Ovary (tissue), 9 donors: ENCODE data around the gene TMSB15B. TPM values are rescaled to one million over a fixed set of nuclear protein-coding genes. Genes with fewer than 3 reads are reported as not detected.
"Not testable (repeated sequence)": the region's sequence is repeated elsewhere in the genome, so short reads cannot be mapped to it uniquely, and the experiment has no call there.

Experiments used
- DNase-seq, 5 donors: peaks; one replicate each; pipeline ENCODE4 v3.0.0-alpha.2; 2019 to 2020
- H3K27ac ChIP-seq, 2 donors: fragments of 200-600 bp; one replicate each; pipeline versions ENCODE4 v1.5.1 to v1.8.0; 2019 to 2022
- H3K27me3 ChIP-seq: fragments of 200-600 bp; one replicate; pipeline ENCODE4 v1.8.0; 2022
- H3K36me3 ChIP-seq: fragments of 200-600 bp; sonication (generic); one replicate; pipeline ENCODE4 v1.5.1; 2019
- H3K4me1 ChIP-seq: one replicate; pipeline ENCODE4 v1.8.1; 2013; ENCODE audit warnings: mild to moderate bottlenecking, moderate library complexity; ENCODE audit not compliant: insufficient read depth
- H3K4me3 ChIP-seq: fragments of 200-600 bp; sonication (generic); one replicate; pipeline ENCODE4 v1.5.1; 2017
- H3K9me3 ChIP-seq, 2 donors: fragments of 200-600 bp in 1 of 2; sonication (generic) in 1 of 2; one replicate each; pipeline versions ENCODE4 v1.5.1 to v1.8.1; 2013 to 2019; ENCODE audit warnings: mild to moderate bottlenecking in 1 of 2, moderate library complexity in 1 of 2
- EP300 ChIP-seq: sonication (generic); formaldehyde crosslinking; IDR thresholded peaks from one replicate; pipeline ENCODE4 v1.6.1; 2017; ENCODE audit warnings: antibody characterized with exemption
- POLR2A ChIP-seq: fragments of 450-650 bp; IDR thresholded peaks from one replicate; pipeline ENCODE4 v1.6.1; 2017; ENCODE audit warnings: antibody characterized with exemption, mild to moderate bottlenecking, moderate library complexity
- WGBS, 3 donors: extraction: QIAGEN DNeasy Blood & Tissue Kit in 1 of 3; methylation state at CpG; one replicate each; pipeline versions ENCODE4 v1.1.5 to v1.1.7; 2013 to 2017; 5-methylcytosine and 5-hydroxymethylcytosine counted together
- intact Hi-C, 4 donors: fragments of 100-400 bp; cut with DNase I; formaldehyde crosslinking; loops; one replicate each; pipeline versions ENCODE4 v1.11.0 to v1.15.1; 2022 to 2023
- polyA plus RNA-seq, 2 donors: library from polyadenylated mRNA; stranded (reverse); fragments of 200-250 nt in 1 of 2; fragments of 350-450 nt in 1 of 2; fragmentation: Illumina TruSeq in 1 of 2; extraction: RNeasy Lipid Tissue Mini Kit (QIAGEN cat#74804) in 1 of 2; gene quantifications; one replicate each; pipeline ENCODE4 v1.2.3, GENCODE V29; 2013 to 2014
- total RNA-seq, 7 donors: library from RNA; depleted of rRNA in 2 of 7; stranded (reverse); fragments of >200 nt in 2 of 7; fragmentation: NEBNext Ultra II Directional in 3 of 7; extraction: Animal tissue kit (Norgen Biotek cat#: 25700) in 3 of 7; gene quantifications; one replicate each; pipeline versions ENCODE4 v1.1.0 to v1.2.4, GENCODE V29; 2016 to 2023
- TF ChIP-seq, protein P1 (sequence below), 3 donors: fragments of 450-650 bp in 2 of 3; fragments of 200-600 bp in 1 of 3; IDR thresholded peaks; one replicate each; pipeline versions ENCODE4 v1.5.1 to v1.8.0; 2016 to 2022; ENCODE audit warnings: antibody characterized with exemption in 3 of 3, mild to moderate bottlenecking in 1 of 3
- donor health status: DM: no; HTN: no; CAD: no; lungs with moderate emphysema.
- donor health status: DM: no; HTN: no; CAD: no.
- donor health status: Bipolar disorder and iron deficiency.
- donor health status: DM: yes; HTN: yes; CAD: no.
- donor health status: DM: no; HTN: no; CAD: no.
- donor health status: DM: yes; HTN: yes; CAD: no.

The TMSB15B gene
- total and polyA plus RNA-seq, 9 donors, result 5.5 to 27.6 (median 14.3) TPM

DNA sequence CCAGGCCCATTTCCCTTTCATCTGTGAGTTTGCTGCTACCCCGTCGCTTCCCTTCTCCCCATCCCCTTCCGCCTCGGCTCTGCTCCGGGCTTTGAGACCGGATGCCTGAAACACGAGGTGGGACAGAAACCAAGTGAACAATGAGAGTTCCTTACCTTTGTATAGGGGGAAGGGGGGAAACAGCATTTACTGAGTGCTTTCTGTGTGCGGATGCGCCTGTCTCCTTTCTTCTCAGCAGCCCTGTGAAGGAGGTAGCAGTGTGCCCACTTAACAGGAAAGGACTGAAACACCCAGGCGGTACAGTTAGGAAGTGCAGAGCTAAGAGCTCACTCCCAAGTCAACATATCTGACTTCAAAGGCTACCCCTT lies 43.2 kb upstream of the TMSB15B start:
- TF ChIP-seq EP300, result no peak
- no peak for TF ChIP-seq POLR2A
- TF ChIP-seq, protein P1, sequence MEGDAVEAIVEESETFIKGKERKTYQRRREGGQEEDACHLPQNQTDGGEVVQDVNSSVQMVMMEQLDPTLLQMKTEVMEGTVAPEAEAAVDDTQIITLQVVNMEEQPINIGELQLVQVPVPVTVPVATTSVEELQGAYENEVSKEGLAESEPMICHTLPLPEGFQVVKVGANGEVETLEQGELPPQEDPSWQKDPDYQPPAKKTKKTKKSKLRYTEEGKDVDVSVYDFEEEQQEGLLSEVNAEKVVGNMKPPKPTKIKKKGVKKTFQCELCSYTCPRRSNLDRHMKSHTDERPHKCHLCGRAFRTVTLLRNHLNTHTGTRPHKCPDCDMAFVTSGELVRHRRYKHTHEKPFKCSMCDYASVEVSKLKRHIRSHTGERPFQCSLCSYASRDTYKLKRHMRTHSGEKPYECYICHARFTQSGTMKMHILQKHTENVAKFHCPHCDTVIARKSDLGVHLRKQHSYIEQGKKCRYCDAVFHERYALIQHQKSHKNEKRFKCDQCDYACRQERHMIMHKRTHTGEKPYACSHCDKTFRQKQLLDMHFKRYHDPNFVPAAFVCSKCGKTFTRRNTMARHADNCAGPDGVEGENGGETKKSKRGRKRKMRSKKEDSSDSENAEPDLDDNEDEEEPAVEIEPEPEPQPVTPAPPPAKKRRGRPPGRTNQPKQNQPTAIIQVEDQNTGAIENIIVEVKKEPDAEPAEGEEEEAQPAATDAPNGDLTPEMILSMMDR (IDR thresholded peaks at IDR 0.05), result peak in 1 of 3 donors; percentile 35
- Histone ChIP-seq H3K27ac (peak overlapping the region; percentile 52 to 85), H3K36me3 (no peaks in the 10 kb centered on the region), H3K4me1 (no peaks in the 10 kb centered on the region), H3K9me3 (no peaks in the 10 kb centered on the region), H3K4me3 (peak overlapping the region; percentile 55), H3K27me3 (no peaks in the 10 kb centered on the region)
- no peak for DNase-seq
- WGBS, 3 donors, result 15 to 36% (median 21%) methylated on average over 10 of the region's 10 CpGs
- intact Hi-C loops, result no loop called here

DNA sequence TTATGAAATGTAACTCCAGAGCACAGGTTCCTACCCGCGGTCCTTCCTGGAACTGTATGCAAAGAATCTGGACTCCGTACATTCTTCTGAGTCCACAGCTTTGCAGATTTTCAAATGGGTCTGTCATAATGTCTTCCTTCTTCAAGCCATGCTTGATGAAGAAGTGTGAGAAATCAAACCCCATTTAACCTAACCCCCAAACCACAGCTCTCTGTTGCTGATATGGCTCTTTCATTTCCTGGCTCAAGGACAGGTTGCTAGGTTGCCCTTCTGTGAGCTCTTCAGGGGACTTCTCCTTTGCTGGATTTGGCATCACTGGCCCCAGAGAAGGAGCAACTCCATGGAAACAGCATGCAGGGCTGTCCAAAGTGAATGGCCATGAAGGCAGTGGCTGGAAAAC lies 41.9 kb upstream of the TMSB15B start:
- H3K27ac ChIP-seq, H3K27me3 ChIP-seq, H3K4me3 ChIP-seq, intact Hi-C loops, H3K36me3 ChIP-seq, H3K9me3 ChIP-seq, DNase-seq, H3K4me1 ChIP-seq: not testable (repeated sequence)
- WGBS, 3 donors, result 80 to 88% (median 82%) methylated on average over 3 of the region's 3 CpGs

DNA sequence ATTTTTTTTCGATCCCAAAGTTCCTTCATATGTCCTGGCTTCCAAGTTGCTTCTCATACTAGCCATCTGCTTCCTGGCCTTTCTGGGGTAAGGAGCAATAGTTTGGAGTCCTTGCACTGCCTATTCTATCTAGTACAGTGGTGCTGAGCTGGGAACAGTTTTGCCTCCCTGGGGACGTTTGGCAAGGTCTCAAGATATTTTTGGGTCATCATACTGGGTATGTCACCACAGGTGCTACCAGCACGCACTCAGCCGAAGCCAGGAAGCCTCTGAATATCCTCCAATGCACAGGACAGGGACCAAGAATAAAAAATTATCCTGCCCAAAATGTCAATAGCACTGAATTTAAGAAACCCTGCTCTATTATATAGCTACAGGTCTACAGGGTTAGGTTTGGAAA lies 35.4 kb upstream of the TMSB15B start:
- WGBS, 3 donors, result 68 to 77% (median 74%) methylated on average over 4 of the region's 4 CpGs
- TF ChIP-seq, protein P1 (IDR thresholded peaks at IDR 0.05), result no peak
- TF ChIP-seq EP300 (no peak), POLR2A (no peak)

DNA sequence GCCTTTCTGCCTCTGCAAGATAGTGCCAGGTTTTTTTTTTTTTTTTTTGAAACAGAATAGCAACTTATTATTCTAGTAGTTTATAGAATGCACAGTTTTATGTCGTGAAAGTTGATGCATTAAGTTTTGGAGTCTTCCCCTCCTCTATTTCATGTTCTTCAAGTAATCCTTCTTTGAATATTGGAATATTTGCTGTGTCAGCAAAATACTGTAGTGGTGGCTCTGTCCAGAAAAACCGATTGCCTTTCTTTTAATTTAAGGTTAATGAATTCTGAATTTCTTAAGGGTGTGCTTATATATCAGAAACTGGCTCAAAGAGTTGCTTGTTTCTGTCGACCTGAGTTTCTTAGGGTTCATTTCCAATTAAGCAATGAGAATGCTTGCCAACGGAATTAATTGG lies 34.8 kb upstream of the TMSB15B start:
- H3K36me3 ChIP-seq, result no peaks in the 10 kb centered on the region
- H3K4me1 ChIP-seq, result no peaks in the 10 kb centered on the region
- TF ChIP-seq EP300 (no peak), POLR2A (no peak)
- TF ChIP-seq, protein P1 (IDR thresholded peaks at IDR 0.05), result no peak
- intact Hi-C loops, result no loop called here
- WGBS, 3 donors, result 44 to 57% (median 46%) methylated on average over 4 of the region's 4 CpGs
- no peak for DNase-seq
- H3K4me3 ChIP-seq, result no peak overlapping the region
- no peak overlapping the region for H3K27ac ChIP-seq
- H3K27me3 ChIP-seq, result no peaks in the 10 kb centered on the region
- no peaks in the 10 kb centered on the region for H3K9me3 ChIP-seq

More for the DNA sequence above, 35.4 kb upstream of the TMSB15B start:
- Histone ChIP-seq H3K9me3 (no peaks in the 10 kb centered on the region), H3K27me3 (no peaks in the 10 kb centered on the region), H3K4me3 (no peak overlapping the region), H3K36me3 (no peaks in the 10 kb centered on the region), H3K27ac (no peak overlapping the region), H3K4me1 (no peaks in the 10 kb centered on the region)
- no peak for DNase-seq
- intact Hi-C loops, result no loop called here

DNA sequence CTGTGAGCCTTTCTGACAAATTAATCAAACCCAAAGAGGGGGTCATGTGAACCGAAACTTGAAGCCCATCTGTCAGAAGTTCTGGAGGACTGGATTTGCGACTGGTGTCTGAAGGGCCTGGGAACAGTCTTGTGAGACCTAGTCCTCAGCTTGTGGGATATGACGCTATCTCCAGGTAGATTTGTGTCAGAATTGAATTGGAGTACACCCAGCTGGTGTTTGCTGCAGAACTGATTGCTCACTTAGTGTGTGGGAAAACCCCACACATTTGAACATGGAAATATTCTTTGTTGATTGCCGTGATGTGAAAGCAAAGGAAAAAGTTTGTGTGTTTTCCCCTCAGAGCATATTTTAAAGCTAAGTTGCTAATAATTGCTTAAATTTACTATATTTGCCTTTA lies 30.3 kb upstream of the TMSB15B start:
- Histone ChIP-seq H3K9me3 (no peaks in the 10 kb centered on the region), H3K36me3 (no peaks in the 10 kb centered on the region), H3K27me3 (no peaks in the 10 kb centered on the region), H3K27ac (no peak overlapping the region), H3K4me3 (no peak overlapping the region), H3K4me1 (no peaks in the 10 kb centered on the region)
- intact Hi-C loops, result no loop called here
- TF ChIP-seq, protein P1 (IDR thresholded peaks at IDR 0.05), result no peak
- no peak for TF ChIP-seq EP300
- no peak for TF ChIP-seq POLR2A
- no peak for DNase-seq
- 66 to 71% (median 69%) methylated on average over 4 of the region's 4 CpGs for WGBS, 3 donors

DNA sequence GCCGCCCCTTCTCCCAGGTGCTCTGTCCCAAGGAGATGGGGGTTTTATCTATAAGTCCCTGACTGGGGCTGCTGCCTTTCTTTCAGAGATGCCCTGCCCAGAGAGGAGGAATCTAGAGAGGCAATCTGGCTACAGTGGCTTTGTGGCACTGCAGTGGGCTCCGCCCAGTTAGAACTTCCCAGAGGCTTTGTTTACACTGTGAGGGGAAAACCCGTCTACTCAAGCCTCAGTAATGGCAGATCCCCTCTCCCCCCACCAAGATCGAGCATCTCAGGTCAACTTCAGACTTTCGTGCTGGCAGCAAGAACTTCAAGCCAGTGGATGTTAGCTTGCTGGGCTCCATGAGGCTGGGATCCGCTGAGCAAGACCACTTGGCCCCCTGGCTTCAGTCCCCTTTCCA lies 22.2 kb upstream of the TMSB15B start:
- H3K27ac ChIP-seq, H3K27me3 ChIP-seq, H3K36me3 ChIP-seq, H3K4me1 ChIP-seq, DNase-seq, intact Hi-C loops, H3K4me3 ChIP-seq, H3K9me3 ChIP-seq: not testable (repeated sequence)
- 73 to 79% (median 74%) methylated on average over 6 of the region's 6 CpGs for WGBS, 3 donors
